GM19324 (cell line): ENCODE data around the gene MLST8.
"Not testable (repeated sequence)": the region's sequence is repeated elsewhere in the genome, so short reads cannot be mapped to it uniquely, and the experiment has no call there.

Source experiments
- ATAC-seq: cut with Tn5 transposase; IDR thresholded peaks from one replicate; pipeline ENCODE4 v1.9.1; 2021; ENCODE audit warnings: mild to moderate bottlenecking, moderate library complexity; ENCODE audit not compliant: unreplicated experiment, low FRiP score

Gene MLST8

GRCh38 chr16:2189252-2189893 is 15.9 kb upstream of the MLST8 start:
- ATAC-seq = no peak

GRCh38 chr16:2190002-2190658 is 15.1 kb upstream of the MLST8 start:
- no peak for ATAC-seq

GRCh38 chr16:2190659-2191445 is 14.4 kb upstream of the MLST8 start:
- ATAC-seq = no peak

GRCh38 chr16:2191446-2191706 is 13.9 kb upstream of the MLST8 start:
- no peak for ATAC-seq

- ATAC-seq = no peak
These were observed 11.0 kb upstream of the MLST8 start for GRCh38 chr16:2194166-2194834.

GRCh38 chr16:2194852-2195321 is 10.4 kb upstream of the MLST8 start:
- no peak for ATAC-seq

GRCh38 chr16:2195322-2196161 is 9.7 kb upstream of the MLST8 start:
- no peak for ATAC-seq

GRCh38 chr16:2196162-2196980 is 8.9 kb upstream of the MLST8 start, which contains the start of gene CASKIN1:
Gene CASKIN1 (minus strand): TSS chr16:2196605. CDS start chr16:2196432, 173 bp downstream.
- ATAC-seq = no peak

GRCh38 chr16:2196981-2197511 is 8.2 kb upstream of the MLST8 start:
- ATAC-seq = no peak

GRCh38 chr16:2197765-2198164 is 7.5 kb upstream of the MLST8 start:
- no peak for ATAC-seq

- no peak for ATAC-seq
These were observed 7.0 kb upstream of the MLST8 start for GRCh38 chr16:2198283-2198682.

GRCh38 chr16:2199095-2199494 is 6.2 kb upstream of the MLST8 start:
- no peak for ATAC-seq

- ATAC-seq = no peak
These were observed 5.6 kb upstream of the MLST8 start for GRCh38 chr16:2199621-2200139.

GRCh38 chr16:2200313-2200712 is 4.9 kb upstream of the MLST8 start:
- no peak for ATAC-seq

GRCh38 chr16:2203119-2203688 is 2.0 kb upstream of the MLST8 start:
- not testable (repeated sequence) for ATAC-seq

- ATAC-seq = no peak
These were observed 694 bp upstream of the MLST8 start for GRCh38 chr16:2204416-2205103.

GRCh38 chr16:2205967-2206313 is 686 bp downstream of the MLST8 start:
- no peak for ATAC-seq

GRCh38 chr16:2206420-2206779 is 1.1 kb downstream of the MLST8 start:
- ATAC-seq = no peak
